Measurements from ENCODE around the gene PLK5.

The PLK5 gene

DNA sequence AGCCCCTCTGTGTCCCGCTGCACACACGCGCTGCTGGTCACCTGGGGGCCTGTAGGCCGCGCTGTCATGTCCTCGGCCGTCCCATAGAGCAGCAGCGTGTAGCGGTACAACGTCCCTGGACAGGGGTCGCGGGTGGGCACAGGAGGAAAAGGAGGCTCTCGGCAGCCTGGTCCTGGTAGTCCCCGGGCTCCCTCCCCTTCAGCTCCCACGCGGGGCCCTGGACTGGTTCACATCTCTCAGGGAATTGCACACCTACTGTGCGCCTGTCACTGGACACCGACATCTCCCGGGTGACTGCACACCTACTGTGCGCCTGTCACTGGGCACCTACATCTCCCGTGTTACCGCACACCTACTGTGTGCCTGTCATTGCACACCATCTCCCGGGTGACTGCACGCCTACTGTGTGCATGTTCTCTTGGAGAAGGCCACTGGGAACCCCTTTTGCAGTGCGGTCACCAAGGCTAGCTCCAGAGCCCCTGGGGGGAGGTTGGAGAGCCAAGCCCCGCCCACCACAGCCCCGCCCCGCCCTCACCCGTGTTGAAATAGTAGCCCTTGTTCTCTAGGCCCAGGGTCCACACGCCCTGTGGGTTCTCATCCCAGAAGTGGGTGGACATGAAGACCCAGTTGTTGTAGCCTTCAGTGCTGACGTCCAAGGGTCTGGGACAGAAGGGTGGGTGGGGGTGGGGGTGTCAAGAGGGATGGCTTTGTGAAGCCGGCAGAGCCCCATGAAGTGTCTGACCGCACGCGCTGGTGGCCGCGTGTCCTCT lies 41.3 kb upstream of the PLK5 start:
- DNase-seq (ENCODE audit: low spot score), result no peak
- TF ChIP-seq, protein P1, sequence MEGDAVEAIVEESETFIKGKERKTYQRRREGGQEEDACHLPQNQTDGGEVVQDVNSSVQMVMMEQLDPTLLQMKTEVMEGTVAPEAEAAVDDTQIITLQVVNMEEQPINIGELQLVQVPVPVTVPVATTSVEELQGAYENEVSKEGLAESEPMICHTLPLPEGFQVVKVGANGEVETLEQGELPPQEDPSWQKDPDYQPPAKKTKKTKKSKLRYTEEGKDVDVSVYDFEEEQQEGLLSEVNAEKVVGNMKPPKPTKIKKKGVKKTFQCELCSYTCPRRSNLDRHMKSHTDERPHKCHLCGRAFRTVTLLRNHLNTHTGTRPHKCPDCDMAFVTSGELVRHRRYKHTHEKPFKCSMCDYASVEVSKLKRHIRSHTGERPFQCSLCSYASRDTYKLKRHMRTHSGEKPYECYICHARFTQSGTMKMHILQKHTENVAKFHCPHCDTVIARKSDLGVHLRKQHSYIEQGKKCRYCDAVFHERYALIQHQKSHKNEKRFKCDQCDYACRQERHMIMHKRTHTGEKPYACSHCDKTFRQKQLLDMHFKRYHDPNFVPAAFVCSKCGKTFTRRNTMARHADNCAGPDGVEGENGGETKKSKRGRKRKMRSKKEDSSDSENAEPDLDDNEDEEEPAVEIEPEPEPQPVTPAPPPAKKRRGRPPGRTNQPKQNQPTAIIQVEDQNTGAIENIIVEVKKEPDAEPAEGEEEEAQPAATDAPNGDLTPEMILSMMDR (IDR thresholded peaks at IDR 0.05; ENCODE audit: extremely low read depth, missing control alignments), result no peak

DNA sequence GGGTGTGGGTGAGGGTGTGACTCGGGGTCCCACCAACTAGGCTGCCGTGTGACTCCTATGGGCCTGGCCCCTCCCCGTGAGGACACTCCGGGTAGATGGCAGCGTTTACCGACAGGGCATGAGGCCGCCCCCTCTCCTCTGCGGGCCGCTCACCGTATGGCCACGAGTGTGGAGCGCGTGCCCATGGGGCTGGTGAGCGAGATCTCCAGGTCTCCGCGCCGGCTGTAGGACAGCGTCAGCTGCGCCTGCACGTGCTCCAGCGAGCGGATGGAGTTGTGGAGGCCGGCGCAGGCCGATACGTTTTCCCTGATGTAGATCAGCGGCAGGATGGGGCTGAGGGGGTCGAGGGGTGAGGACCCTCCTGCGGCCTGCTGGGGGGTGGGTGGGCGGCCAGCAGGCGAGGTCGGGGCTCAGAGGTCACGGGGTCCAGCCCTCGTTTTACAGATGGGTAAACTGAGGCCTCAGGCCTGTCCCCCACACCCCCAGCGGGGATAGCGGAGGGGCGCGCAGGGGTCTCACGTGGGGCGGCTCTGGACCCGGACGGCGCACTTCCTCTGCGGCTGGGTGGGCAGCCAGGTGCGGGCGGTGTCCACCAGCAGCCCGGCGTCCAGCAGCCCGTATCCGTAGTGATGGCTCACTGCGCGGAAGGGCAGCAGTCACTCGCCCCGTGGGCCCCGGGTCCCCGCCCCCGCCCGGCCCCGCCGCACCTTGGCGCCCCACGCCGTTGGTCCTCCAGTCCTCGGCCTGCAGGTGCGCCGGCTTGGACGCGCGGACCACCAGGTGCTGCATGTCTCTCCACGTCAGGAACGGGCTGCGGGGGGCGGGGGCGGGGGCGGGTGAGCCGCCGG lies 40.5 kb upstream of the PLK5 start:
- TF ChIP-seq, protein P1 (IDR thresholded peaks at IDR 0.05; ENCODE audit: extremely low read depth, missing control alignments), result no peak
- no peak for DNase-seq (ENCODE audit: low spot score)

DNA sequence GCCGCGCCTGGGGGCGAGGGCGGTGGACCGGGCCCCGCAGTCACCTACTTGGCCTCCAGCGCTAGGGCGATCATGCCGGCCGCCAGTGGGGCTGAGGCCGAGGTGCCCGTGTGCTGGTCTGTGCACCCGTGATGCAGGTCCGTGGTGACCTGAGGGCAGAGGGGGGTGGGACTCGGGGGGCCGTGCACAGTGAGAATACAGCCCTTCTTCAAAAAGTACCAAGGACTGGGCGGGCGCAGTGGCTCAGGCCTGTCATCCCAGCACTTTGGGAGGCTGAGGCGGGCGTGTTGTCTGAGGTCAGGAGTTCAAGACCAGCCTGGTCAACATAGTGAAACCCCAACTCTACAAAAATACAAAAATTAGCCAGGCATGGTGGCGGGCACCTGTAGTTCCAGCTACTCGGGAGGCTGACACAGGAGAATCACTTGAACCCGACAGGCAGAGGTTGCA lies 39.9 kb upstream of the PLK5 start:
- DNase-seq (ENCODE audit: low spot score), result no peak
- TF ChIP-seq, protein P1 (IDR thresholded peaks at IDR 0.05; ENCODE audit: extremely low read depth, missing control alignments), result no peak

DNA sequence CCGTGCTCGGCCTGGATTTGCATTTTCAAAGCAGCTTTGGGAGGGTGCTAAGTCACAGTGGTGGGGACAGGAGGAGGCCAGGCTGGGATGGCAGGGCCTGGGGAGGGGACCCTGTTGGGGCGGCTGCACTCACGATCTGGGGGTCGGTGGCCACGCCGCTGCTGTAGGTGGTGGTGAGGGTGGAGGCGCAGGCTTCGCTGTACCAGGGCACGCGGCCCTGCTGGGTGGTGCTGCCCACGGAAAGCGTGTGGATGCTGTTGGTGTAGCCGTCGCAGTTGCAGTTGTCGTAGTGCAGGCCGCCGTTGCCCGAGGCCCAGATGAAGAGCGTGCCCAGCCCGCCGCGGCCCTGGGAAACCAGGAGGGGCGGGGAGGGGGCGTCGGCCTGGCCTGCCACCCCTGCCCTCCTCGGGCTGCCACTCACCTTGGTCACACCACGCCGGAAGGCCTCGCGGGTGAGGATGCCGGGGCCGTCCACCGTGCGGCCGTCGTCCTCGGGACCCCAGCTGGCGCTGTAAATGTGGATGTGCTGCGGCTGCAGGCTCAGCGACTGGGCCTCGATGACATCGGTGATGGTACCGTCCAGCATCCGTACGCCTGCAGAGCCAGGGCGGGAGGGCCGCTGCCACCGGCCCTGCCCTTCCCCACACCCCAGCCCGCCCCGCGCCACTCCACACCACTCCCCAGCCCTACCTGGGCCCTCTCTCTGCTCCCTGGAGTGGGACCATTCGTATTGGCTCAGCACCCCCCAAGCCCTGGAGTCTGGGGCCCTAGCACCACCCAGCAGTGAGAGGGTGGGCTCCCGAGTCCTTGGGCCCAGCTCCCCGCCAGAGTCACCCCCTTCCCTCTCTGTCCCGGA lies 36.9 kb upstream of the PLK5 start:
- no peak for DNase-seq (ENCODE audit: low spot score)
- TF ChIP-seq, protein P1 (IDR thresholded peaks at IDR 0.05; ENCODE audit: extremely low read depth, missing control alignments), result no peak

- TF ChIP-seq, protein P1 (IDR thresholded peaks at IDR 0.05; ENCODE audit: extremely low read depth, missing control alignments), result no peak
- DNase-seq (ENCODE audit: low spot score), result no peak
Observed at GRCh38 chr19:1487576-1488281, 36.1 kb upstream of the PLK5 start.

DNA sequence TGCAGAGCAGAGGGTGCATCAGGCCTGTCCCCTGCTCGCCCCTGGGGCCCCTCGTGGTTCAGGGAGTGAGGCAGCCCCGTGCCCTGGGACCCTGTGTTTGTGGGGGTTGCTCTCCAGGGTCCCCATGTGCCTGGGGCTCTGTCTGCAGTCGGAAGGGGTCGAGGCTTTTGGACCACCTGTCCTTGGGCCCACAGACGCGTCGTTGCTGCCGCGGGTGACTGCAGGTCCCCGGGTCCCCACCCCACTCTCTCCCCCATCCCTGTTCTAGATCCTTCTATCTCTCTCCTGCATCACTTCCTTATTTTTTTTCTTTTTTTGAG lies 35.6 kb upstream of the PLK5 start:
- DNase-seq (ENCODE audit: low spot score), result no peak
- TF ChIP-seq, protein P1 (IDR thresholded peaks at IDR 0.05; ENCODE audit: extremely low read depth, missing control alignments), result no peak
